Measurements from ENCODE around the gene LILRA2.

GRCh38 chr19:54574527-54575056 is 1.0 kb downstream of the LILRA2 start:
- TF ChIP-seq CTCF (conservative IDR thresholded peaks at IDR 0.05; ENCODE audit: low read length) (no peak), EZH2phosphoT487 (IDR thresholded peaks at IDR 0.05; ENCODE audit: borderline replicate concordance) (no peak)

Data from Loucy (cell line).